CD14-positive monocyte (primary cell): ENCODE data around the gene ASB1. TPM values are rescaled to one million over a fixed set of nuclear protein-coding genes. Genes with fewer than 3 reads are reported as not detected.

Source experiments
- DNase-seq, 3 donors: peaks; one replicate each; pipeline ENCODE4 v3.0.0-alpha.2; 2011 to 2022
- H2AFZ ChIP-seq: 2 replicates; pipeline ENCODE4 v1.6.0; 2012; ENCODE audit warnings: mild to moderate bottlenecking, low read depth, low read length, inconsistent platforms; ENCODE audit not compliant: insufficient read depth, poor library complexity, severe bottlenecking
- H3K27ac ChIP-seq, 2 donors: 1 replicate in 1 of 2; 2 replicates in 1 of 2; pipeline ENCODE4 v1.5.1; 2012 to 2013; ENCODE audit warnings: low read length in 2 of 2, control low read depth in 1 of 2, inconsistent platforms in 1 of 2, low read depth in 1 of 2, mild to moderate bottlenecking in 1 of 2
- H3K27me3 ChIP-seq, 2 donors: one replicate each; pipeline versions ENCODE4 v1.6.0 to v1.6.1; 2011 to 2013; ENCODE audit warnings: low read length in 2 of 2; ENCODE audit not compliant: control insufficient read depth in 2 of 2, insufficient read depth in 2 of 2
- H3K36me3 ChIP-seq, 2 donors: replicated peaks in 1 of 2; 1 replicate in 1 of 2; 2 replicates in 1 of 2; pipeline versions ENCODE4 v1.5.1 to v1.6.1; 2012 to 2013; ENCODE audit warnings: low read length in 2 of 2, control low read depth in 1 of 2, inconsistent platforms in 1 of 2, mild to moderate bottlenecking in 1 of 2; ENCODE audit not compliant: insufficient read depth in 2 of 2, control insufficient read depth in 1 of 2
- H3K4me1 ChIP-seq, 2 donors: 1 replicate in 1 of 2; 2 replicates in 1 of 2; pipeline versions ENCODE4 v1.5.1 to v1.6.1; 2012 to 2013; ENCODE audit warnings: low read length in 2 of 2, control low read depth in 1 of 2, inconsistent platforms in 1 of 2, mild to moderate bottlenecking in 1 of 2, moderate library complexity in 1 of 2; ENCODE audit not compliant: insufficient read depth in 2 of 2, control insufficient read depth in 1 of 2
- H3K4me2 ChIP-seq: replicated peaks from 2 replicates; pipeline ENCODE3; 2012; ENCODE audit warnings: low read length, moderate library complexity, mild to moderate bottlenecking; ENCODE audit not compliant: poor library complexity, severe bottlenecking; ENCODE audit errors: extremely low read depth
- H3K4me3 ChIP-seq, 3 experiments: fragments of 200-600 bp in 1 of 3; sonication (generic) in 1 of 3; replicated peaks in 1 of 3; 1 replicate in 2 of 3; 2 replicates in 1 of 3; pipeline ENCODE4 v1.5.1; 2011 to 2013; ENCODE audit warnings: low read length in 3 of 3, mild to moderate bottlenecking in 3 of 3, control low read depth in 2 of 3, low read depth in 2 of 3, inconsistent platforms in 1 of 3, moderate library complexity in 1 of 3
- H3K79me2 ChIP-seq: 2 replicates; pipeline ENCODE4 v1.6.0; 2012; ENCODE audit warnings: mild to moderate bottlenecking, control low read depth, inconsistent platforms, low read length, moderate library complexity; ENCODE audit not compliant: insufficient read depth
- H3K9ac ChIP-seq: 2 replicates; pipeline ENCODE4 v1.6.0; 2017; ENCODE audit warnings: low read length, mild to moderate bottlenecking; ENCODE audit not compliant: insufficient read depth, poor library complexity, severe bottlenecking
- H3K9me3 ChIP-seq, 2 donors: replicated peaks in 1 of 2; 1 replicate in 1 of 2; 2 replicates in 1 of 2; pipeline versions ENCODE4 v1.5.1 to v1.6.1; 2012 to 2013; ENCODE audit warnings: low read length in 2 of 2, control low read depth in 1 of 2; ENCODE audit not compliant: control insufficient read depth in 1 of 2, insufficient read depth in 1 of 2
- H4K20me1 ChIP-seq: 2 replicates; pipeline ENCODE4 v1.6.0; 2012; ENCODE audit warnings: mild to moderate bottlenecking, low read length, control low read depth, moderate library complexity; ENCODE audit not compliant: insufficient read depth
- H3K27ac Mint-ChIP-seq, 7 donors: one replicate each; pipeline ENCODE4 v1.8.0; 2020; ENCODE audit warnings: mild to moderate bottlenecking in 7 of 7, mixed read lengths in 7 of 7, moderate library complexity in 6 of 7, inconsistent platforms in 2 of 7
- H3K27me3 Mint-ChIP-seq, 3 donors: one replicate each; pipeline ENCODE4 v1.8.0; 2021 to 2022; ENCODE audit warnings: low read depth in 3 of 3, mild to moderate bottlenecking in 3 of 3, mixed read lengths in 3 of 3, moderate library complexity in 3 of 3, inconsistent platforms in 1 of 3
- H3K36me3 Mint-ChIP-seq, 2 donors: one replicate each; pipeline ENCODE4 v1.8.0; 2020; ENCODE audit warnings: mixed read lengths in 2 of 2, inconsistent platforms in 1 of 2, mild to moderate bottlenecking in 1 of 2
- H3K4me1 Mint-ChIP-seq: one replicate; pipeline ENCODE4 v1.8.0; 2020; ENCODE audit warnings: mild to moderate bottlenecking, mixed read lengths
- H3K4me3 Mint-ChIP-seq, 2 donors: one replicate each; pipeline ENCODE4 v1.8.0; 2020; ENCODE audit warnings: mild to moderate bottlenecking in 2 of 2, mixed read lengths in 2 of 2, moderate library complexity in 1 of 2
- H3K9me3 Mint-ChIP-seq, 7 donors: one replicate each; pipeline ENCODE4 v1.8.0; 2020 to 2022; ENCODE audit warnings: mixed read lengths in 7 of 7, mild to moderate bottlenecking in 6 of 7, moderate library complexity in 6 of 7, inconsistent platforms in 2 of 7
- WGBS: methylation state at CpG from one replicate; pipeline ENCODE4 v1.1.5; 2013; ENCODE audit warnings: missing lambda C conversion rate; ENCODE audit not compliant: insufficient coverage; 5-methylcytosine and 5-hydroxymethylcytosine counted together
- intact Hi-C, 2 donors: fragments of 100-400 bp; cut with micrococcal nuclease; formaldehyde crosslinking; loops; one replicate each; pipeline versions ENCODE4 v1.15.0 to v1.15.1; 2023
- polyA plus RNA-seq, 3 donors: library from polyadenylated mRNA; depleted of rRNA in 1 of 3; unstranded in 2 of 3; stranded (reverse) in 1 of 3; fragments of 300-500 nt in 2 of 3; fragments of >200 nt in 1 of 3; fragmentation: Illumina TruSeq in 2 of 3; gene quantifications; 1 replicate in 2 of 3; 2 replicates in 1 of 3; pipeline ENCODE4 v1.2.3, GENCODE V29; 2012 to 2021
- TF ChIP-seq, protein P1 (sequence below): fragments of 200-600 bp; IDR thresholded peaks from one replicate; pipeline ENCODE4 v1.8.0; 2022; ENCODE audit warnings: antibody characterized with exemption, mild to moderate bottlenecking

ASB1 gene
- polyA plus RNA-seq, 3 donors: 15.1 to 22.0 (median 16.0) TPM

- Mint-ChIP-seq H3K4me1 (peaks cover 92% of the 10 kb centered on the region), H3K27ac (peak overlapping the region; percentile 96 to 99 (median 98)), H3K9me3 (peaks cover 2 to 15% (median 5%) of the 10 kb centered on the region in 7 donors), H3K36me3 (no peaks in the 10 kb centered on the region), H3K4me3 (peak overlapping the region; percentile 64 to 87), H3K27me3 (no peaks in the 10 kb centered on the region)
- Histone ChIP-seq H3K36me3 (no peaks in the 10 kb centered on the region), H3K9me3 (no peaks in the 10 kb centered on the region), H2AFZ (no peak overlapping the region), H3K4me2 (peak overlapping the region; percentile 76), H4K20me1 (no peaks in the 10 kb centered on the region), H3K9ac (peak overlapping the region; percentile 50), H3K27me3 (no peaks in the 10 kb centered on the region), H3K4me1 (peaks cover 90 to 100% of the 10 kb centered on the region in 2 donors), H3K79me2 (no peaks in the 10 kb centered on the region), H3K4me3 (peak overlapping the region; percentile 0 to 71 (median 32)), H3K27ac (peak overlapping the region; percentile 94)
- peak; percentile 76 to 83 (median 79) for DNase-seq
- TF ChIP-seq, protein P1, sequence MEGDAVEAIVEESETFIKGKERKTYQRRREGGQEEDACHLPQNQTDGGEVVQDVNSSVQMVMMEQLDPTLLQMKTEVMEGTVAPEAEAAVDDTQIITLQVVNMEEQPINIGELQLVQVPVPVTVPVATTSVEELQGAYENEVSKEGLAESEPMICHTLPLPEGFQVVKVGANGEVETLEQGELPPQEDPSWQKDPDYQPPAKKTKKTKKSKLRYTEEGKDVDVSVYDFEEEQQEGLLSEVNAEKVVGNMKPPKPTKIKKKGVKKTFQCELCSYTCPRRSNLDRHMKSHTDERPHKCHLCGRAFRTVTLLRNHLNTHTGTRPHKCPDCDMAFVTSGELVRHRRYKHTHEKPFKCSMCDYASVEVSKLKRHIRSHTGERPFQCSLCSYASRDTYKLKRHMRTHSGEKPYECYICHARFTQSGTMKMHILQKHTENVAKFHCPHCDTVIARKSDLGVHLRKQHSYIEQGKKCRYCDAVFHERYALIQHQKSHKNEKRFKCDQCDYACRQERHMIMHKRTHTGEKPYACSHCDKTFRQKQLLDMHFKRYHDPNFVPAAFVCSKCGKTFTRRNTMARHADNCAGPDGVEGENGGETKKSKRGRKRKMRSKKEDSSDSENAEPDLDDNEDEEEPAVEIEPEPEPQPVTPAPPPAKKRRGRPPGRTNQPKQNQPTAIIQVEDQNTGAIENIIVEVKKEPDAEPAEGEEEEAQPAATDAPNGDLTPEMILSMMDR: no peak
- intact Hi-C loops: no loop called here
- WGBS: 29% methylated on average over 15 of the region's 16 CpGs
These were observed 45.2 kb upstream of the ASB1 start for GRCh38 chr2:238381341-238382115.

DNA sequence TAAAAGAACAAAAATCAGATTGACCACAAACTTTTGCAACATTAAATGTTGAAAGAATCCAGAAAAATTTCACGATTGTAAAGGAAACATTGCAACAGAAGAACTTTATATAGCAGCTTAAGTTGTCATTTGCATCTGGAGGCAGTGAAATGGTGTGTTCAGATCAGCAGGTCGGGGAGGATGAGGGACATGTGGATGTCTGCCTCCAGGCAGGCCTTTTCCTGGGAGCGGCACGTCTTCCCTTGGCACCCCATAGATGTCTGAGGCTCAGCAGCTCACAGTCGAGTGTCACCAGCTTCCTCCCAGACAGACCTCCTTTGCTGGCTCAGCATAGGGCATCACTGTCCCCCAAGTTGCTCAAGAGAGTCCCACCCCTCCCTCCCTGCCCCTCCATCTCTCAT lies 44.3 kb upstream of the ASB1 start:
- H3K36me3 Mint-ChIP-seq: no peaks in the 10 kb centered on the region
- peaks cover 91% of the 10 kb centered on the region for H3K4me1 Mint-ChIP-seq
- peak; percentile 62 to 85 (median 68) for DNase-seq

More for the DNA sequence above, 44.3 kb upstream of the ASB1 start:
- TF ChIP-seq, protein P1: no peak
- peak overlapping the region; percentile 0 to 71 (median 32) for H3K4me3 ChIP-seq
- H3K4me3 Mint-ChIP-seq: peak overlapping the region; percentile 64 to 87
- peaks cover 90 to 100% of the 10 kb centered on the region in 2 donors for H3K4me1 ChIP-seq
- H4K20me1 ChIP-seq: no peaks in the 10 kb centered on the region
- intact Hi-C loops: no loop called here
- 0% methylated on average over 5 of the region's 5 CpGs for WGBS
- H3K27me3 ChIP-seq: no peaks in the 10 kb centered on the region
- H3K27ac Mint-ChIP-seq: peak overlapping the region; percentile 96 to 99 (median 98)
- H3K27me3 Mint-ChIP-seq: no peaks in the 10 kb centered on the region
- peak overlapping the region; percentile 94 for H3K27ac ChIP-seq
- H3K9ac ChIP-seq: peak overlapping the region; percentile 50
- H3K9me3 Mint-ChIP-seq: peaks cover 2 to 15% (median 5%) of the 10 kb centered on the region in 7 donors
- H2AFZ ChIP-seq: peak overlapping the region; percentile 3
- H3K79me2 ChIP-seq: no peaks in the 10 kb centered on the region
- H3K9me3 ChIP-seq: no peaks in the 10 kb centered on the region
- no peaks in the 10 kb centered on the region for H3K36me3 ChIP-seq
- peak overlapping the region; percentile 76 for H3K4me2 ChIP-seq
